B cell (primary cell): ENCODE measurements around the gene RALY. TPM values are rescaled to one million over a fixed set of nuclear protein-coding genes. Genes with fewer than 3 reads are reported as not detected.

Experiments
- ATAC-seq: fragments of 200-7000 bp; cut with Tn5 transposase; one replicate; pipeline ENCODE4 v1.10.0; 2021; ENCODE audit warnings: low read depth, mild to moderate bottlenecking, moderate number of reproducible peaks, moderate library complexity
- CTCF ChIA-PET: fragments of 350-600 bp; sonication (Branson Sonifier 250); formaldehyde crosslinking; loops from one replicate; lab custom pipeline; 2021; ENCODE audit warnings: antibody characterized with exemption, inconsistent platforms; lab: Charles Lee
- POLR2A ChIA-PET: fragments of 350-600 bp; sonication (Branson Sonifier 250); formaldehyde crosslinking; loops from one replicate; lab custom pipeline; 2021; ENCODE audit warnings: antibody characterized with exemption; lab: Charles Lee
- DNase-seq: peaks from one replicate; pipeline ENCODE4 v3.0.0; 2013
- H2AFZ ChIP-seq: 2 replicates; pipeline ENCODE4 v1.6.1; 2012; ENCODE audit warnings: mild to moderate bottlenecking, low read depth, low read length; ENCODE audit not compliant: insufficient read depth, poor library complexity, severe bottlenecking
- H3K27ac ChIP-seq, 2 donors: 1 replicate in 1 of 2; 2 replicates in 1 of 2; pipeline ENCODE4 v1.5.1; 2012 to 2013; ENCODE audit warnings: low read length in 2 of 2, mild to moderate bottlenecking in 2 of 2, moderate library complexity in 1 of 2
- H3K27me3 ChIP-seq, 4 experiments: fragments of 200-600 bp in 1 of 4; sonication (generic) in 1 of 4; replicated peaks in 1 of 4; 1 replicate in 2 of 4; 2 replicates in 2 of 4; pipeline versions ENCODE4 v1.6.1 to v1.7.0; 2013 to 2016; ENCODE audit warnings: low read length in 3 of 4, mild to moderate bottlenecking in 2 of 4, mixed read lengths in 1 of 4, moderate library complexity in 1 of 4; ENCODE audit not compliant: insufficient read depth in 4 of 4, control insufficient read depth in 3 of 4; ENCODE audit errors: control extremely low read depth in 1 of 4
- H3K36me3 ChIP-seq, 2 experiments: replicated peaks in 1 of 2; 1 replicate in 1 of 2; 2 replicates in 1 of 2; pipeline versions ENCODE4 v1.6.1 to v1.7.1; 2013; ENCODE audit warnings: low read length in 1 of 2; ENCODE audit not compliant: insufficient read depth in 2 of 2, control insufficient read depth in 1 of 2; ENCODE audit errors: control extremely low read depth in 1 of 2, extremely low read depth in 1 of 2
- H3K4me1 ChIP-seq, 2 donors: fragments of 200-600 bp in 1 of 2; sonication (generic) in 1 of 2; 1 replicate in 1 of 2; 2 replicates in 1 of 2; pipeline versions ENCODE4 v1.5.1 to v1.6.1; 2013 to 2017; ENCODE audit warnings: low read length in 2 of 2; ENCODE audit not compliant: control insufficient read depth in 2 of 2, insufficient read depth in 2 of 2
- H3K4me2 ChIP-seq: replicated peaks from 2 replicates; pipeline ENCODE3; 2012; ENCODE audit warnings: mild to moderate bottlenecking, low read depth, low read length; ENCODE audit not compliant: poor library complexity, severe bottlenecking
- H3K4me3 ChIP-seq, 5 experiments: fragments of 200-600 bp in 1 of 5; sonication (generic) in 1 of 5; 1 replicate in 3 of 5; 2 replicates in 2 of 5; pipeline versions ENCODE4 v1.5.1 to v1.7.0; 2011 to 2016; ENCODE audit warnings: low read length in 4 of 5, mild to moderate bottlenecking in 4 of 5, low read depth in 2 of 5, control low read depth in 1 of 5, moderate library complexity in 1 of 5; ENCODE audit not compliant: insufficient read depth in 1 of 5; ENCODE audit errors: control extremely low read depth in 1 of 5, extremely low read depth in 1 of 5
- H3K79me2 ChIP-seq: fragments of 200-600 bp; sonication (generic); one replicate; pipeline ENCODE4 v1.6.0; 2016; ENCODE audit warnings: low read length; ENCODE audit not compliant: control insufficient read depth, insufficient read depth
- H3K9ac ChIP-seq: fragments of 200-600 bp; sonication (generic); 2 replicates; pipeline ENCODE4 v1.6.1; 2017; ENCODE audit warnings: mild to moderate bottlenecking, low read length, moderate library complexity
- H3K9me3 ChIP-seq, 3 donors: one replicate each; pipeline versions ENCODE4 v1.6.1 to v1.7.1; 2013; ENCODE audit warnings: low read length in 2 of 3; ENCODE audit not compliant: control insufficient read depth in 2 of 3, insufficient read depth in 1 of 3; ENCODE audit errors: control extremely low read depth in 1 of 3
- H4K20me1 ChIP-seq: 2 replicates; pipeline ENCODE4 v1.6.0; 2012; ENCODE audit warnings: mild to moderate bottlenecking, low read length; ENCODE audit not compliant: insufficient read depth, control insufficient read depth, poor library complexity, severe bottlenecking
- H3K27ac Mint-ChIP-seq: one replicate; pipeline ENCODE4 v1.8.0; 2021; ENCODE audit warnings: mixed read lengths
- H3K27me3 Mint-ChIP-seq: one replicate; pipeline ENCODE4 v1.8.0; 2021; ENCODE audit warnings: mixed read lengths
- H3K4me1 Mint-ChIP-seq: one replicate; pipeline ENCODE4 v1.8.0; 2021; ENCODE audit warnings: mixed read lengths
- H3K4me3 Mint-ChIP-seq: one replicate; pipeline ENCODE4 v1.8.0; 2021; ENCODE audit warnings: mixed read lengths
- H3K9me3 Mint-ChIP-seq: one replicate; pipeline ENCODE4 v1.8.0; 2022; ENCODE audit warnings: mixed read lengths; ENCODE audit not compliant: insufficient read depth
- CTCF ChIP-seq: fragments of 200-600 bp; IDR thresholded peaks from one replicate; pipeline ENCODE4 v1.8.0; 2022; ENCODE audit warnings: antibody characterized with exemption, mild to moderate bottlenecking
- EZH2 ChIP-seq: IDR thresholded peaks from 2 replicates; pipeline ENCODE4 v1.6.1; 2012; ENCODE audit warnings: borderline replicate concordance, low read depth, mild to moderate bottlenecking, moderate library complexity, low read length; ENCODE audit not compliant: insufficient read depth, poor library complexity, severe bottlenecking
- WGBS: methylation state at CpG from one replicate; pipeline ENCODE4 v1.1.5; 2013; ENCODE audit warnings: missing lambda C conversion rate; ENCODE audit not compliant: insufficient coverage; 5-methylcytosine and 5-hydroxymethylcytosine counted together
- intact Hi-C: fragments of 100-400 bp; cut with micrococcal nuclease; formaldehyde crosslinking; loops from one replicate; pipeline ENCODE4 v1.10.0; 2022
- polyA plus RNA-seq: library from polyadenylated mRNA; depleted of rRNA; stranded (reverse); fragments of >200 nt; gene quantifications from 2 replicates; pipeline ENCODE4 v1.2.3, GENCODE V29; 2012
- total RNA-seq, 2 donors: library from RNA; stranded (reverse); fragments of 120-200 nt in 1 of 2; gene quantifications; 1 replicate in 1 of 2; 2 replicates in 1 of 2; pipeline versions ENCODE4 v1.2.3 to v1.2.4, GENCODE V29; 2013 to 2022

The RALY gene
- total and polyA plus RNA-seq, 2 donors (not counting 1 experiment from before 2014, with no cell fraction given), result 89.8 to 94.4 TPM

GRCh38 chr20:34013554-34013953 lies 19.8 kb downstream of the RALY start:
- Histone ChIP-seq H4K20me1 (peaks cover 95% of the 10 kb centered on the region), H3K9ac (no peak overlapping the region), H3K4me1 (peaks cover 55% of the 10 kb centered on the region in 2 donors), H3K27me3 (no peaks in the 10 kb centered on the region), H2AFZ (no peak overlapping the region), H3K4me3 (no peak overlapping the region), H3K27ac (no peak overlapping the region), H3K79me2 (peaks cover 97% of the 10 kb centered on the region), H3K9me3 (no peaks in the 10 kb centered on the region), H3K36me3 (peaks cover 0 to 6% of the 10 kb centered on the region in 2 experiments), H3K4me2 (no peak overlapping the region)
- ATAC-seq (no peak), DNase-seq (no peak)
- Mint-ChIP-seq H3K4me1 (peaks cover 88% of the 10 kb centered on the region), H3K4me3 (no peak overlapping the region), H3K27me3 (no peaks in the 10 kb centered on the region), H3K27ac (no peak overlapping the region), H3K9me3 (no peaks in the 10 kb centered on the region)
- POLR2A ChIA-PET, result no interaction called here
- CTCF ChIA-PET, result interaction anchor here (0.6 to 1.3 kb wide), 2 partner anchors 17 to 641 kb away, joined by 4 to 7 read pairs; no protein-coding TSS in a partner anchor
- intact Hi-C loops, result no loop called here
- WGBS, result no CpG with 5 or more reads among the region's 2 CpGs
- no peak for TF ChIP-seq EZH2
- no peak for TF ChIP-seq CTCF

DNA sequence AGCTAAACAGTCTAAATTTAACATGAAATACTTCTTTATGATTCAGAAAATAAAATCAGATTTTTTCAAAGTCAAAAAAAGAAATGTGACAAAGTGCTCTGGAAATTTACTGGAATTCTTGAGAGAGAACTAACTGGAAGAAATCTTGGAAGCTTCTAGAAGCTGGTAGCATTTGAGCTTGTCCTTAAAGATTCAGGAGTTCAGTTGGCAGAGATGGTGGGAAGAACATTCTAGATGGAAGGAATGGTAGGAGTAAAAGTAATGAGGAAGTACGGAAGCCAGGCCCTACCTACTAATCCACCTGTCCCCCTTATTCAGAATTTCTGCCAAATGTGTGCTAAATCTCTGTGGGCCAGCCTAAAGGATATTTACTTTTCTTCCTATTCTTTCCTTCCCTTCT lies 21.2 kb downstream of the RALY start:
- Mint-ChIP-seq H3K9me3 (no peaks in the 10 kb centered on the region), H3K4me1 (peaks cover 84% of the 10 kb centered on the region)
- CTCF ChIA-PET, result interaction anchor here (1.0 kb wide), 1 partner anchor 11 kb away, joined by 3 read pairs; no protein-coding TSS in a partner anchor

More for the DNA sequence above, 21.2 kb downstream of the RALY start:
- POLR2A ChIA-PET, result no interaction called here
- no peak for DNase-seq
- TF ChIP-seq CTCF, result no peak
- no peak for TF ChIP-seq EZH2
- Histone ChIP-seq H4K20me1 (peaks cover 95% of the 10 kb centered on the region), H3K9ac (no peak overlapping the region), H3K36me3 (peaks cover 0 to 6% of the 10 kb centered on the region in 2 experiments), H3K27me3 (no peaks in the 10 kb centered on the region), H3K4me1 (peaks cover 52 to 53% of the 10 kb centered on the region in 2 donors), H3K9me3 (no peaks in the 10 kb centered on the region), H3K79me2 (peaks cover 97% of the 10 kb centered on the region), H3K4me2 (no peak overlapping the region), H3K27ac (peak overlapping the region in 1 of 2 donors; percentile 10), H2AFZ (no peak overlapping the region), H3K4me3 (no peak overlapping the region)
- no peak for ATAC-seq
- Mint-ChIP-seq H3K27ac (no peak overlapping the region), H3K4me3 (no peak overlapping the region), H3K27me3 (no peaks in the 10 kb centered on the region)
- WGBS, result no CpG with 5 or more reads among the region's 1 CpG
- intact Hi-C loops, result no loop called here
